Colonic mucosa (tissue), 4 donors: ENCODE results near the gene MAP3K5. TPM values are rescaled to one million over a fixed set of nuclear protein-coding genes. Genes with fewer than 3 reads are reported as not detected.

Experiments
- DNase-seq: peaks from one replicate; pipeline ENCODE4 v3.0.0-alpha.2; 2020
- H3K27ac ChIP-seq: fragments of 200-600 bp; one replicate; pipeline ENCODE4 v1.8.0; 2021
- H3K27me3 ChIP-seq: fragments of 200-600 bp; one replicate; pipeline ENCODE4 v1.8.0; 2021
- H3K36me3 ChIP-seq: fragments of 200-600 bp; one replicate; pipeline ENCODE4 v1.8.0; 2021
- H3K4me1 ChIP-seq: fragments of 200-600 bp; one replicate; pipeline ENCODE4 v1.8.0; 2021; ENCODE audit warnings: mild to moderate bottlenecking
- H3K4me3 ChIP-seq: fragments of 200-600 bp; one replicate; pipeline ENCODE4 v1.8.0; 2021
- H3K9ac ChIP-seq, 2 donors: one replicate each; pipeline ENCODE4 v1.7.0; 2013; ENCODE audit warnings: control low read depth in 2 of 2, low read depth in 2 of 2, low read length in 2 of 2
- H3K9me3 ChIP-seq: fragments of 200-600 bp; one replicate; pipeline ENCODE4 v1.8.0; 2021
- intact Hi-C: fragments of 100-400 bp; cut with DNase I; formaldehyde crosslinking; loops from one replicate; pipeline ENCODE4 v1.14.1; 2022
- total RNA-seq, 2 donors: library from RNA; stranded (reverse); fragmentation: NEBNext Ultra II Directional in 1 of 2; extraction: Animal tissue kit (Norgen Biotek cat#: 25700) in 1 of 2; gene quantifications; one replicate each; pipeline ENCODE4 v1.2.1, GENCODE V29; 2021
- TF ChIP-seq, protein P1 (sequence below): fragments of 200-600 bp; IDR thresholded peaks from one replicate; pipeline ENCODE4 v1.8.0; 2022; ENCODE audit warnings: antibody characterized with exemption, mild to moderate bottlenecking
- donor health status: healthy.
- donor health status: DM: no; HTN: no; CAD: no.
- donor health status: DM: no; HTN: no; CAD: no.

Gene MAP3K5
- total RNA-seq, 2 donors from 2014 or later = 15.3 to 17.1 TPM

DNA sequence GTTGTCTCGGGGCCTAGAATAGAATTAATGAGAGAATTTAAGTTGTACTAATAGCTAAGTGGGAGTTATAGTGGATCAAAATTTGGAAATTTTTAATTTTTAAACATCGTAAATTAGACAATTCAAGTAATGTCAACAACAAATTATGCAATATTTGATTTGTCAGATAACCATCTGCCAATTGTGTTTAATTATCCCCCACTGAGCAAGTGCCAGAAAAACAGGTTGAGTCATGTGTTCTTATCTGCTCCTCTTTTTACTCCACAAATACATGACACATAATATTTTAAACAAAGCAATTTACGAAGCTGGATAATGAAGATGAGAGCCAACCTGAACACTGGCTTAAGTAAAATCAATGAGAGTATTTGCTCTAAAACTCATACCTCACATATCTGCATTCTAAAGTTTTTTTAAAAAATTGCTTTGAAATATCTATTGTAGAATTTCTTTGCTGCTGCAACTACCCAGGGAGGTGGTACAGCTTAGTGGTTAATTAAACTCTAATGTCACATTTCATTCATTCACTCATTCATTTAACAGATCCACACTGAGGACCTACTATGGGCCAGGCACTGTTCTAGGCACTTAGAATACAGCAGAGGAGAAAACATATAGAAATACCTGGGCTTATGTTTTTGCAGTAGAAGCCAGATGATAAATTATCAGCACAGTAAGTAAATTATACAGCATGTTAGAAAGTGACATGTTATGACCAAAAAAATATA is 184.9 kb downstream of the MAP3K5 start:
- TF ChIP-seq, protein P1, sequence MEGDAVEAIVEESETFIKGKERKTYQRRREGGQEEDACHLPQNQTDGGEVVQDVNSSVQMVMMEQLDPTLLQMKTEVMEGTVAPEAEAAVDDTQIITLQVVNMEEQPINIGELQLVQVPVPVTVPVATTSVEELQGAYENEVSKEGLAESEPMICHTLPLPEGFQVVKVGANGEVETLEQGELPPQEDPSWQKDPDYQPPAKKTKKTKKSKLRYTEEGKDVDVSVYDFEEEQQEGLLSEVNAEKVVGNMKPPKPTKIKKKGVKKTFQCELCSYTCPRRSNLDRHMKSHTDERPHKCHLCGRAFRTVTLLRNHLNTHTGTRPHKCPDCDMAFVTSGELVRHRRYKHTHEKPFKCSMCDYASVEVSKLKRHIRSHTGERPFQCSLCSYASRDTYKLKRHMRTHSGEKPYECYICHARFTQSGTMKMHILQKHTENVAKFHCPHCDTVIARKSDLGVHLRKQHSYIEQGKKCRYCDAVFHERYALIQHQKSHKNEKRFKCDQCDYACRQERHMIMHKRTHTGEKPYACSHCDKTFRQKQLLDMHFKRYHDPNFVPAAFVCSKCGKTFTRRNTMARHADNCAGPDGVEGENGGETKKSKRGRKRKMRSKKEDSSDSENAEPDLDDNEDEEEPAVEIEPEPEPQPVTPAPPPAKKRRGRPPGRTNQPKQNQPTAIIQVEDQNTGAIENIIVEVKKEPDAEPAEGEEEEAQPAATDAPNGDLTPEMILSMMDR = no peak
- Histone ChIP-seq H3K9ac (no peak overlapping the region), H3K27ac (peak overlapping the region; percentile 28), H3K36me3 (no peaks in the 10 kb centered on the region), H3K27me3 (no peaks in the 10 kb centered on the region), H3K9me3 (no peaks in the 10 kb centered on the region), H3K4me3 (no peak overlapping the region), H3K4me1 (peaks cover 17% of the 10 kb centered on the region)
- intact Hi-C loops = no loop called here
- DNase-seq = peak; percentile 37

DNA sequence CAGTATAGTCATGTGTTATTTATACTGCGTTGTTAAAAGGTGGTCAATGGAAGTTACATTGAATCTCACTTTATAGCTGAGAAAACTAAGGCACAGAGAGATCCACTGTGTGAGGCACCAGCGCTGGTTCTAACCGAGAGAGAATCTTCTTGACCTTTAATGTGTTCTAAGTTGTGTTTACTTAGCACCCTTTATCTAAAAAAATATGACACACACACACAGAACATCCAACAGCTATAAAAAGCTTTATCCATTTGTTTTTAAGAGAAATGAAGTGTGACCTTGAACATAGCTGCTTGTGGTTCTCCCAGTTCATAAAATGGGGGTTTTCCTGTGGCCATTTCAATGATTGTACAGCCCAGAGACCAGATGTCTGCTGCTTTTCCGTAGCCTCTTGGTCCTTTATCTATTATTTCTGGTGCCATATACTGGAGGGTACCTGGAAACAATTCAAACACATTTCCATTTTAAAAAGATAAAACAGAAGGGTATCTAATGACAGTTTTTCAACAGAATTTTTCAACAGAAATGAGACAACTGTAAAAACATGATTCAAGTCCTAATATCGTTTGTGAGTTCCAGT is 187.3 kb downstream of the MAP3K5 start:
- Histone ChIP-seq H3K27ac (no peak overlapping the region), H3K9me3 (no peaks in the 10 kb centered on the region), H3K27me3 (no peaks in the 10 kb centered on the region), H3K9ac (no peak overlapping the region), H3K36me3 (no peaks in the 10 kb centered on the region), H3K4me1 (peaks cover 17% of the 10 kb centered on the region), H3K4me3 (no peak overlapping the region)
- intact Hi-C loops = no loop called here
- DNase-seq = no peak
- TF ChIP-seq, protein P1 = no peak

DNA sequence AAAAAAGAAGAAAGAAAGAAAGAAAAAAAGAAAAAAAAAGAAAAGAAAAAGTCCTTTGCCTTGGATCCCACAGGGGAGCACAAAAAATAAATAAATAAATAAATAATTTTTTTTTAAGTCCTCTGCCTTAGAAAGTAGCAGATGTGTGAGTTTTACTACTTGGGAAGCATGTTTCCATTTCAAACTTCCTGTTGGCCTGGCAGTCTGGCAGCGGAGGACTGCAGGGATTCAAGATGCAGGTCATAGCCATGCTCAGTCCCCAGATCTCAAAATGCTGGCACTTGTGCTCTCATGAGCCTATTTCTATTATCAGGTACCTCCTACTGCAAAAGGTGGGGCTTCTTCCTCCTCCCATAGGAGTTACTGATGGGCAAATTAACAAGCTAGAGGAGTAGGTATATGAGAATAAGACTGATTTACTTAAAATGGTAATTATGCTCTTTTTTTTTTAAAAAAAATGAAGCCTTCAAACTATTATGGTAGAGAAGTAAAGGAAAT is 187.9 kb downstream of the MAP3K5 start:
- H3K27me3 ChIP-seq = no peaks in the 10 kb centered on the region

DNA sequence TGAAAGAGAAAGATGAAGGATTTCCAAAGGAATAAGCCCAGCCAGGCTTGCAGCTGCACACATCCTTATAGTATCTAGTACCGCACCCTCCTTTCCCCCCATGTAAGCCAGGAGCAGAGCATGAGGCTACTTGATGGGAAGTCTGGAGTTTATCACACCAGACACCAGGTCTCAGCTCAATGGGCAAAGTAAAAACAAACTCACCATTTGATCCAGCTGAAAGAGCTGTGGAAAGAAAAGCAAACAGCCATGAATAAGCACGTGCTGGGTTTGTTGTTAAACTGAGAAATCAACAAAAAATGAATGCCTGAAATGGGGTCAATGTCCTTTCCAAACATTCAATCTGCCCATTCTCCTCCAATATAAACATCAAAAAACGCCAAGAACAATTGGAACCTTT is 191.5 kb downstream of the MAP3K5 start:
- no peak for DNase-seq
- Histone ChIP-seq H3K27me3 (no peaks in the 10 kb centered on the region), H3K9me3 (no peaks in the 10 kb centered on the region), H3K4me1 (no peaks in the 10 kb centered on the region), H3K9ac (no peak overlapping the region), H3K4me3 (no peak overlapping the region), H3K36me3 (no peaks in the 10 kb centered on the region), H3K27ac (no peak overlapping the region)
- intact Hi-C loops = no loop called here
- TF ChIP-seq, protein P1 = no peak

More for the DNA sequence above, 187.9 kb downstream of the MAP3K5 start:
- DNase-seq = no peak
- no peak overlapping the region for H3K27ac ChIP-seq
- H3K36me3 ChIP-seq = no peaks in the 10 kb centered on the region
- TF ChIP-seq, protein P1 = no peak
- H3K9ac ChIP-seq = no peak overlapping the region
- intact Hi-C loops = no loop called here
- no peaks in the 10 kb centered on the region for H3K9me3 ChIP-seq
- no peak overlapping the region for H3K4me3 ChIP-seq
- peaks cover 13% of the 10 kb centered on the region for H3K4me1 ChIP-seq

DNA sequence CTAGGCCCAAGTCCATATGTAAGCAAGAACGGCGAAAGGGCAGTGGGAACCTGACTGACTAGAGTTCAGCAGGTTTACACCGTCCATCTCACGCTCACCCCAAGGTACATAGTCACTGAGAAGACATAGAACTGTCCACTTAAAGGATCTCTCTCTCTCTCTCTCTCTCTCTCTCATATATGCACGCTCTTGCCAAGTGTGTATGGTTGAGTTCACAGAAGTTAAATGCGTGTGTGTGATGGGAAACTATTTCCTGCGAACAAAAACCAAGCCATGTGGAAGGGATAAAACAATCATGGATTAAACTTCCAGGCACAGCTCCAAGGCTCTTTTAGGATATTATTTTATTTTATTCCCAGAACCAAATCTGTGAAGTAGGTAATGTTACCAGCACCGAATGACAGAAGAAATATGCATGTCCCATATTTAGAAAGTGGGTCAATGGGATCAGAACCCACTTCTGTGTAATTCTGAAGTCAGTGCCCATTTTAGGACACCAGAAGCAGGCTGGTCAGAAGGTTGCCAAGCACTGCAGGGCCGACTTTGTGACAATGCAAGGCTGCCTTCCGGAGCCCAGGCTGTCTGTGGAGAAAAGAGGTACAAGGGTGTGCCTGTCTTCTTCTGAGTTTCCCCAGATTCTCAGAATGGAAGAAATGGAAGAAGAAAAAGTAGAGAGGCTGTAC is 192.8 kb downstream of the MAP3K5 start:
- no peak for DNase-seq
- intact Hi-C loops = no loop called here
- Histone ChIP-seq H3K4me1 (no peaks in the 10 kb centered on the region), H3K27me3 (no peaks in the 10 kb centered on the region), H3K9ac (no peak overlapping the region), H3K36me3 (no peaks in the 10 kb centered on the region), H3K4me3 (no peak overlapping the region), H3K9me3 (no peaks in the 10 kb centered on the region), H3K27ac (no peak overlapping the region)
- TF ChIP-seq, protein P1 = no peak
